Fibroblast of lung (primary cell): ENCODE results near the gene OR8D1.

ENCODE experiments used
- CTCF ChIP-seq, 2 donors: IDR thresholded peaks in 1 of 2; conservative IDR thresholded peaks in 1 of 2; 1 replicate in 1 of 2; 2 replicates in 1 of 2; pipeline ENCODE4 v1.5.1; 2011 to 2012; ENCODE audit warnings: low read length in 2 of 2, control low read depth in 1 of 2, inconsistent platforms in 1 of 2, low read depth in 1 of 2, mild to moderate bottlenecking in 1 of 2
- EZH2 ChIP-seq: IDR thresholded peaks from 2 replicates; pipeline ENCODE4 v1.5.1; 2012; ENCODE audit warnings: low read length, control low read depth, mild to moderate bottlenecking; ENCODE audit errors: missing control alignments

GRCh38 chr11:124313131-124313530 is 618 bp downstream of the OR8D1 start:
- TF ChIP-seq CTCF (conservative IDR thresholded peaks at IDR 0.05 in 1 of 2, IDR thresholded peaks at IDR 0.05 in 1 of 2; ENCODE audit: low read depth in 1 of 2, low read length in 2 of 2) (no peak), EZH2 (no peak)
